Astrocyte of the spinal cord (primary cell): Measurements from ENCODE around the gene RPL3.

ENCODE experiments used
- DNase-seq: peaks from one replicate; pipeline ENCODE4 v3.0.0; 2011; ENCODE audit warnings: low read depth, low spot score
- H3K4me3 ChIP-seq: 2 replicates; pipeline ENCODE4 v1.5.1; 2011; ENCODE audit warnings: low read depth, mild to moderate bottlenecking, low read length, moderate library complexity
- CTCF ChIP-seq: IDR thresholded peaks from 2 replicates; pipeline ENCODE4 v1.5.1; 2012; ENCODE audit warnings: low read depth, mild to moderate bottlenecking, low read length, inconsistent platforms
- in situ Hi-C: cut with HindIII; loops from 2 replicates; pipeline ENCODE4 v1.10.0; 2017; ENCODE audit warnings: low sequenced_read_pairs

Gene RPL3

GRCh38 chr22:39303358-39303757 is 16.1 kb downstream of the RPL3 start:
- no peak for DNase-seq
- in situ Hi-C loops, result no loop called here
- TF ChIP-seq CTCF, result no peak

GRCh38 chr22:39302431-39302960 is 16.9 kb downstream of the RPL3 start:
- no peak for TF ChIP-seq CTCF
- DNase-seq, result no peak
- in situ Hi-C loops, result no loop called here
- no peak overlapping the region for H3K4me3 ChIP-seq

More at GRCh38 chr22:39303358-39303757, 16.1 kb downstream of the RPL3 start:
- H3K4me3 ChIP-seq, result no peak overlapping the region

- in situ Hi-C loops, result no loop called here
These were observed 17.5 kb downstream of the RPL3 start for GRCh38 chr22:39301926-39302325.

GRCh38 chr22:39301108-39301507 is 18.3 kb downstream of the RPL3 start:
- TF ChIP-seq CTCF, result no peak
- in situ Hi-C loops, result no loop called here
- no peak for DNase-seq
- H3K4me3 ChIP-seq, result no peak overlapping the region

More at GRCh38 chr22:39301926-39302325, 17.5 kb downstream of the RPL3 start:
- no peak for DNase-seq
- TF ChIP-seq CTCF, result no peak
- H3K4me3 ChIP-seq, result no peak overlapping the region

GRCh38 chr22:39300186-39300830 is 19.1 kb downstream of the RPL3 start:
- H3K4me3 ChIP-seq, result no peak overlapping the region

GRCh38 chr22:39299829-39300178 is 19.6 kb downstream of the RPL3 start:
- TF ChIP-seq CTCF, result no peak
- in situ Hi-C loops, result no loop called here
- no peak for DNase-seq
- no peak overlapping the region for H3K4me3 ChIP-seq

More at GRCh38 chr22:39300186-39300830, 19.1 kb downstream of the RPL3 start:
- DNase-seq, result no peak
- TF ChIP-seq CTCF, result no peak
- in situ Hi-C loops, result no loop called here
